HG02973 (cell line): ENCODE results near the gene ADAMTS17.
A peak's percentile ranks its signal among the peaks of the same experiment; 100 is the strongest.
"Not testable (repeated sequence)": the region's sequence is repeated elsewhere in the genome, so short reads cannot be mapped to it uniquely, and the experiment has no call there.

Source experiments
- ATAC-seq: cut with Tn5 transposase; IDR thresholded peaks from one replicate; pipeline ENCODE4 v1.9.1; 2021; ENCODE audit warnings: moderate library complexity; ENCODE audit not compliant: unreplicated experiment

ADAMTS17 gene

GRCh38 chr15:99931703-99932603 lies 409.8 kb downstream of the ADAMTS17 start:
- ATAC-seq = no peak

- no peak for ATAC-seq
These were observed 411.1 kb downstream of the ADAMTS17 start for GRCh38 chr15:99930696-99931095.

- no peak for ATAC-seq
These were observed 412.5 kb downstream of the ADAMTS17 start for GRCh38 chr15:99929266-99929665.

GRCh38 chr15:99928429-99928981 lies 413.3 kb downstream of the ADAMTS17 start:
- peak; percentile 70 for ATAC-seq

- ATAC-seq = not testable (repeated sequence)
These were observed 415.2 kb downstream of the ADAMTS17 start for GRCh38 chr15:99926532-99926931.

- peak; percentile 57 for ATAC-seq
These were observed 415.9 kb downstream of the ADAMTS17 start for GRCh38 chr15:99925661-99926461.

- ATAC-seq = no peak
These were observed 418.1 kb downstream of the ADAMTS17 start for GRCh38 chr15:99923711-99924110.
